Measurements from ENCODE around the gene PELI1.

DNA sequence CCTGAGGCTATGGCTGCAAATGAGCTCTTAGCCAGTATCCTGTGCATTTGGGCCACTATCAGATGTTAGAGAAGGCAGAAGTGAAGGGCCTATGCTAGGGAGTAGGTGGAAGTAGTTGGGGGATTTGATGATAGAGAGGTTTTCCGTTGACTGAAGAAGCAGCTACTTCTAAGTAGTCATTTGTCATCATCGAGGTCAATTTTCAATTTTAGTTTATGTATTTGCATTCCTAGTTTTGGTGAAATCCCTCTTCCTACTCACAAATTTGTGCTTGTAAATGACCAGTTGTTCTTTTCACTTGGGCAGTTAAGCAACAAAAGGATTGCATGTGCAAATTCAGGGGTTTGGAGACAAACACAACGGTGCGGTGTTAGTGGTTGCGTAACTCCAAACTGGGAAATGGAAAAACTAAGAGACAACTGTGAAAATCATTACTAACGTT lies 48.5 kb upstream of the PELI1 start:
- TF ChIP-seq, protein P1, sequence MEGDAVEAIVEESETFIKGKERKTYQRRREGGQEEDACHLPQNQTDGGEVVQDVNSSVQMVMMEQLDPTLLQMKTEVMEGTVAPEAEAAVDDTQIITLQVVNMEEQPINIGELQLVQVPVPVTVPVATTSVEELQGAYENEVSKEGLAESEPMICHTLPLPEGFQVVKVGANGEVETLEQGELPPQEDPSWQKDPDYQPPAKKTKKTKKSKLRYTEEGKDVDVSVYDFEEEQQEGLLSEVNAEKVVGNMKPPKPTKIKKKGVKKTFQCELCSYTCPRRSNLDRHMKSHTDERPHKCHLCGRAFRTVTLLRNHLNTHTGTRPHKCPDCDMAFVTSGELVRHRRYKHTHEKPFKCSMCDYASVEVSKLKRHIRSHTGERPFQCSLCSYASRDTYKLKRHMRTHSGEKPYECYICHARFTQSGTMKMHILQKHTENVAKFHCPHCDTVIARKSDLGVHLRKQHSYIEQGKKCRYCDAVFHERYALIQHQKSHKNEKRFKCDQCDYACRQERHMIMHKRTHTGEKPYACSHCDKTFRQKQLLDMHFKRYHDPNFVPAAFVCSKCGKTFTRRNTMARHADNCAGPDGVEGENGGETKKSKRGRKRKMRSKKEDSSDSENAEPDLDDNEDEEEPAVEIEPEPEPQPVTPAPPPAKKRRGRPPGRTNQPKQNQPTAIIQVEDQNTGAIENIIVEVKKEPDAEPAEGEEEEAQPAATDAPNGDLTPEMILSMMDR (IDR thresholded peaks at IDR 0.05 in 8 of 11, conservative IDR thresholded peaks at IDR 0.05 in 3 of 11) = no peak
- peak in 1 of 3 donors; percentile 44 for TF ChIP-seq POLR2AphosphoS5 (IDR thresholded peaks at IDR 0.05)
- no peak for TF ChIP-seq POLR2A (IDR thresholded peaks at IDR 0.05)

Measured in spleen (tissue), 7 donors.